Testis (tissue), 2 donors: ENCODE measurements around the gene CCDC198.

ENCODE experiments used
- POLR2A ChIP-seq: fragments of 450-650 bp; IDR thresholded peaks from one replicate; pipeline ENCODE4 v1.6.1; 2017; ENCODE audit warnings: antibody characterized with exemption, mild to moderate bottlenecking, moderate library complexity
- TF ChIP-seq, protein P1 (sequence below), 3 experiments: fragments of 450-650 bp in 2 of 3; fragments of 200-600 bp in 1 of 3; sonication (generic) in 1 of 3; IDR thresholded peaks; one replicate each; pipeline ENCODE4 v1.5.1; 2016 to 2019; ENCODE audit warnings: antibody characterized with exemption in 3 of 3, mild to moderate bottlenecking in 2 of 3, moderate library complexity in 1 of 3

DNA sequence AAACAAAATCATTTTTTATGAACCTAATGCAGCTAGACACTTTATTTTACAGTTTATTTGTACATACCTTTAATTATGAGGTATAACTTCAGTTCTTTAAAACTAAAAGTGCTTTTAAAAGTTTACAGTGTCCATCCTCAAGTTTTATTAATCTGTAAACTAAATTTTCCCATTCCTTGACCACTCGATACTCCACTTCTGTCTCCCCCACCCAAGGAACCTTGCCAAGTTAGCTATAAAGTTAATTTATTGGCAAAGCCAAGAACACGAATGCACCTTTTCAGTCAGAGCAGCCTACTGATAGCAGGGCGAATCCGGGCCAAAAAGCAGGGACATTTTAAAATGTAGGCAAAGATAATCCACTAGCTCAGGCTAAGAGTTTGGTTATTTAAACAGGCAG, 73.6 kb downstream of the CCDC198 start:
- TF ChIP-seq, protein P1, sequence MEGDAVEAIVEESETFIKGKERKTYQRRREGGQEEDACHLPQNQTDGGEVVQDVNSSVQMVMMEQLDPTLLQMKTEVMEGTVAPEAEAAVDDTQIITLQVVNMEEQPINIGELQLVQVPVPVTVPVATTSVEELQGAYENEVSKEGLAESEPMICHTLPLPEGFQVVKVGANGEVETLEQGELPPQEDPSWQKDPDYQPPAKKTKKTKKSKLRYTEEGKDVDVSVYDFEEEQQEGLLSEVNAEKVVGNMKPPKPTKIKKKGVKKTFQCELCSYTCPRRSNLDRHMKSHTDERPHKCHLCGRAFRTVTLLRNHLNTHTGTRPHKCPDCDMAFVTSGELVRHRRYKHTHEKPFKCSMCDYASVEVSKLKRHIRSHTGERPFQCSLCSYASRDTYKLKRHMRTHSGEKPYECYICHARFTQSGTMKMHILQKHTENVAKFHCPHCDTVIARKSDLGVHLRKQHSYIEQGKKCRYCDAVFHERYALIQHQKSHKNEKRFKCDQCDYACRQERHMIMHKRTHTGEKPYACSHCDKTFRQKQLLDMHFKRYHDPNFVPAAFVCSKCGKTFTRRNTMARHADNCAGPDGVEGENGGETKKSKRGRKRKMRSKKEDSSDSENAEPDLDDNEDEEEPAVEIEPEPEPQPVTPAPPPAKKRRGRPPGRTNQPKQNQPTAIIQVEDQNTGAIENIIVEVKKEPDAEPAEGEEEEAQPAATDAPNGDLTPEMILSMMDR (IDR thresholded peaks at IDR 0.05): no peak
- TF ChIP-seq POLR2A: no peak
